ENCODE data around the gene NTSR2. TPM values are rescaled to one million over a fixed set of nuclear protein-coding genes. Genes with fewer than 3 reads are reported as not detected.

Gene NTSR2
- total and polyA plus RNA-seq, 10 of the 15 experiments (the other 5 are each of a cell fraction or from before 2014, with no cell fraction given), result not detected

DNA sequence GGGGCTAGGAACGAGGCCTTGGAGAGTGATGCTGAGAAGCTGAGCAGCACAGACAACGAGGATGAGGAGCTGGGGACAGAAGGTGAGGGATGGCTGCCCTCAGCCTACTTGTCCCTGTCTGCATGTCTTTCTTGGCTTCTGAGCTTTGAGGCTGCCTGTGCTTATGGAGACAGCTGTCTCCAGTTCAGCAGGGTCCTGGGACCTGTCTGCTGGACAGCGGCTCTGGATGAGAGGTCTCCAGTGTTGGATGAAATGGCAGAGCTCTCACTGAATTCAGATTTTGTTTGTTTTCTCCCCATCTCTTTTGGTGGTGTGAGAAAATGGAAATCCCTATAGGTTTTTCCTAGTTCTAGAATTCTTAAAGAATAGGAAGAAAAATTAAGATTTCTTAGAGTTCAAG, 54.8 kb downstream of the NTSR2 start (continued):
- TF ChIP-seq, protein P1, sequence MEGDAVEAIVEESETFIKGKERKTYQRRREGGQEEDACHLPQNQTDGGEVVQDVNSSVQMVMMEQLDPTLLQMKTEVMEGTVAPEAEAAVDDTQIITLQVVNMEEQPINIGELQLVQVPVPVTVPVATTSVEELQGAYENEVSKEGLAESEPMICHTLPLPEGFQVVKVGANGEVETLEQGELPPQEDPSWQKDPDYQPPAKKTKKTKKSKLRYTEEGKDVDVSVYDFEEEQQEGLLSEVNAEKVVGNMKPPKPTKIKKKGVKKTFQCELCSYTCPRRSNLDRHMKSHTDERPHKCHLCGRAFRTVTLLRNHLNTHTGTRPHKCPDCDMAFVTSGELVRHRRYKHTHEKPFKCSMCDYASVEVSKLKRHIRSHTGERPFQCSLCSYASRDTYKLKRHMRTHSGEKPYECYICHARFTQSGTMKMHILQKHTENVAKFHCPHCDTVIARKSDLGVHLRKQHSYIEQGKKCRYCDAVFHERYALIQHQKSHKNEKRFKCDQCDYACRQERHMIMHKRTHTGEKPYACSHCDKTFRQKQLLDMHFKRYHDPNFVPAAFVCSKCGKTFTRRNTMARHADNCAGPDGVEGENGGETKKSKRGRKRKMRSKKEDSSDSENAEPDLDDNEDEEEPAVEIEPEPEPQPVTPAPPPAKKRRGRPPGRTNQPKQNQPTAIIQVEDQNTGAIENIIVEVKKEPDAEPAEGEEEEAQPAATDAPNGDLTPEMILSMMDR (IDR thresholded peaks at IDR 0.05 in 2 of 3, conservative IDR thresholded peaks at IDR 0.05 in 1 of 3; ENCODE audit: control insufficient read depth in 2 of 3, extremely low read depth in 1 of 3, insufficient read depth in 1 of 3, low read depth in 3 of 3, low read length in 3 of 3), result no peak
- TF ChIP-seq CHD4 (IDR thresholded peaks at IDR 0.05), result no peak
- no peak for TF ChIP-seq CBX5 (IDR thresholded peaks at IDR 0.05; ENCODE audit: low read depth)
- no peak for TF ChIP-seq POLR2AphosphoS2 (IDR thresholded peaks at IDR 0.05; ENCODE audit: low read depth, low read length)
- no peak for TF ChIP-seq NFXL1 (IDR thresholded peaks at IDR 0.05; ENCODE audit: borderline replicate concordance)
- no peak for TF ChIP-seq TBL1XR1 (IDR thresholded peaks at IDR 0.05; ENCODE audit: low read depth, low read length)
- no peak for TF ChIP-seq EGR1 (IDR thresholded peaks at IDR 0.05; ENCODE audit: borderline replicate concordance in 1 of 2, low read depth in 2 of 2, low read length in 2 of 2)

DNA sequence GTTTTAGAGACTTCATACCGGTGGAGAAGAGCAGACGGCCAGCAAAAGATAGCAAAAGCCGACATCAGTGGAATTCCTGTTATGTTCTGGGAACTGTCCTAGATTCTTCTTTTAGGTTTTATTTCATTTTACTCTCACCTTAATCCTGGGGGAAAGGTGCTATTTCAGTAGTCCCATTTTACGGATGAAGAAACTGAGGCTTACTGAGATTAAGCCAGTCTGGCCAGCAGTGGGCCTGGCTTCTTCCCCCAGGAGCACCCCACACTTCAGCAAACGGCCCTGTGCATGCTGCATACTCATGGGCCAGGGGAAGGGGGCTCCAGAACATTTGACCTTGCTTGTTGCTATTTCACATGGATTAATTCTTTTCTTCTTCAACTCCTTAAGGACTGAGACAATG, 56.7 kb downstream of the NTSR2 start:
- 32% methylated on average over 5 of the region's 5 CpGs for WGBS (ENCODE audit: insufficient coverage, insufficient replicate concordance, low lambda C conversion rate, missing lambda C conversion rate)
- intact Hi-C loops (cut with micrococcal nuclease; ENCODE audit: unreplicated experiment), result no loop called here
- in situ Hi-C loops (cut with MboI), result no loop called here
- no peak overlapping the region for H3K4me3 ChIP-seq
- H3K9ac ChIP-seq (ENCODE audit: control insufficient read depth, insufficient read depth, low read length), result no peak overlapping the region
- no peaks in the 10 kb centered on the region for H3K9me3 ChIP-seq (replicated peaks; ENCODE audit: control insufficient read depth, insufficient read depth, low read length)
- no peak overlapping the region for H2AFZ ChIP-seq (ENCODE audit: control insufficient read depth, low read depth, low read length)
- H3K79me2 ChIP-seq (ENCODE audit: control insufficient read depth, insufficient read depth, low read length), result no peaks in the 10 kb centered on the region
- BruUV-seq (replicated peaks), result no TSS peak
- ChIA-PET SMC1A (ENCODE audit: uncharacterized antibody, unreplicated experiment) (no interaction called here), RAD21 (ENCODE audit: unreplicated experiment) (no interaction called here), POLR2A (no interaction called here), CTCF (no interaction called here)
- H3K4me2 ChIP-seq (ENCODE audit: control insufficient read depth, insufficient read depth), result no peak overlapping the region
- ATAC-seq (no peak), FAIRE-seq (no peak), DNase-seq (ENCODE audit: low read depth, low spot score) (no peak)
- H4K20me1 ChIP-seq (ENCODE audit: control insufficient read depth, insufficient read depth), result no peaks in the 10 kb centered on the region
- H3K4me1 ChIP-seq (ENCODE audit: control insufficient read depth, insufficient read depth, low read length), result no peaks in the 10 kb centered on the region
- peaks cover 0 to 2% of the 10 kb centered on the region in 2 experiments; a peak in 1 of 4 replicates for H3K27me3 ChIP-seq (replicated peaks in 1 of 2; ENCODE audit: control insufficient read depth in 2 of 2, insufficient read depth in 2 of 2, low read length in 1 of 2)
- H3K27ac ChIP-seq (ENCODE audit: control insufficient read depth, insufficient read depth), result no peak overlapping the region
- no peaks in the 10 kb centered on the region for H3K36me3 ChIP-seq (ENCODE audit: control insufficient read depth in 2 of 2, insufficient read depth in 2 of 2, low read length in 1 of 2)
- TF ChIP-seq MEF2A (IDR thresholded peaks at IDR 0.05; ENCODE audit: insufficient read depth, low read depth, low read length) (no peak), NR2F1 (conservative IDR thresholded peaks at IDR 0.05) (no peak), SMAD1 (IDR thresholded peaks at IDR 0.05; ENCODE audit: low read depth, partially characterized antibody) (no peak), IRF5 (IDR thresholded peaks at IDR 0.05; ENCODE audit: borderline replicate concordance) (no peak), IKZF1 (conservative IDR thresholded peaks at IDR 0.05) (no peak), RBBP5 (conservative IDR thresholded peaks at IDR 0.05) (no peak), BCLAF1 (IDR thresholded peaks at IDR 0.05) (no peak), ATF7 (IDR thresholded peaks at IDR 0.05; ENCODE audit: low read depth) (no peak)
- TF ChIP-seq, protein P1 (IDR thresholded peaks at IDR 0.05 in 2 of 3, conservative IDR thresholded peaks at IDR 0.05 in 1 of 3; ENCODE audit: control insufficient read depth in 2 of 3, extremely low read depth in 1 of 3, insufficient read depth in 1 of 3, low read depth in 3 of 3, low read length in 3 of 3), result no peak
